Measurements from ENCODE around the gene OSBPL2. TPM values are rescaled to one million over a fixed set of nuclear protein-coding genes. Genes with fewer than 3 reads are reported as not detected.

Gene OSBPL2
- polyA plus RNA-seq, 1 donor (not counting 4 experiments of a cell fraction or from before 2014, with no cell fraction given) = 15.9 TPM

GRCh38 chr20:62266851-62267250 is 28.5 kb downstream of the OSBPL2 start:
- dilution Hi-C loops (cut with MboI; ENCODE audit: extremely low pct_ligation_motif_present, low sequenced_read_pairs) = no loop called here
- no peaks in the 10 kb centered on the region for H3K27me3 ChIP-seq (ENCODE audit: control insufficient read depth, extremely low read depth, insufficient read depth, low read length)
- no peaks in the 10 kb centered on the region for H4K20me1 ChIP-seq (ENCODE audit: control insufficient read depth, extremely low read depth, insufficient read depth, low read length)

GRCh38 chr20:62267543-62267942 is 29.2 kb downstream of the OSBPL2 start:
- Histone ChIP-seq H3K9ac (ENCODE audit: control insufficient read depth, extremely low read depth, insufficient read depth, low read length) (peak overlapping the region; percentile 13), H3K9me1 (ENCODE audit: control insufficient read depth, extremely low read depth, insufficient read depth, low read length) (no peaks in the 10 kb centered on the region), H3K36me3 (ENCODE audit: control insufficient read depth in 2 of 2, extremely low read depth in 1 of 2, insufficient read depth in 2 of 2, low read length in 2 of 2) (peaks cover 18 to 39% of the 10 kb centered on the region in 2 experiments), H3K4me3 (ENCODE audit: control insufficient read depth in 2 of 3, extremely low read depth in 1 of 3, insufficient read depth in 2 of 3, low read depth in 1 of 3, low read length in 3 of 3) (peak overlapping the region in 1 of 3 experiments; percentile 4), H4K20me1 (ENCODE audit: control insufficient read depth, extremely low read depth, insufficient read depth, low read length) (no peaks in the 10 kb centered on the region), H3K4me2 (ENCODE audit: control insufficient read depth, extremely low read depth, insufficient read depth, low read depth, low read length) (peak overlapping the region; percentile 12), H3K79me2 (ENCODE audit: control insufficient read depth, insufficient read depth, low read length) (no peaks in the 10 kb centered on the region), H3K27ac (ENCODE audit: control insufficient read depth, insufficient read depth, low read length) (no peak overlapping the region), H2AFZ (ENCODE audit: control insufficient read depth, low read length) (no peak overlapping the region), H3K4me1 (ENCODE audit: control insufficient read depth, extremely low read depth, insufficient read depth, low read length) (peaks cover 13% of the 10 kb centered on the region), H3K9me3 (ENCODE audit: control insufficient read depth, low read depth, low read length) (peaks cover 3% of the 10 kb centered on the region), H3K27me3 (ENCODE audit: control insufficient read depth, extremely low read depth, insufficient read depth, low read length) (no peaks in the 10 kb centered on the region)
- dilution Hi-C loops (cut with MboI; ENCODE audit: extremely low pct_ligation_motif_present, low sequenced_read_pairs) = no loop called here
- peak; percentile 96 for FAIRE-seq
- no peak for TF ChIP-seq CTCF (optimal IDR thresholded peaks at IDR 0.05 in 1 of 3, IDR thresholded peaks at IDR 0.05 in 1 of 3, conservative IDR thresholded peaks at IDR 0.05 in 1 of 3; ENCODE audit: extremely low read depth in 1 of 3, insufficient read depth in 2 of 3, low read length in 3 of 3)
- peak; percentile 52 for DNase-seq (ENCODE audit: low read depth, low spot score)

More at GRCh38 chr20:62266851-62267250, 28.5 kb downstream of the OSBPL2 start:
- Histone ChIP-seq H3K4me2 (ENCODE audit: control insufficient read depth, extremely low read depth, insufficient read depth, low read depth, low read length) (peak overlapping the region; percentile 3), H3K79me2 (ENCODE audit: control insufficient read depth, insufficient read depth, low read length) (no peaks in the 10 kb centered on the region), H3K4me3 (ENCODE audit: control insufficient read depth in 2 of 3, extremely low read depth in 1 of 3, insufficient read depth in 2 of 3, low read depth in 1 of 3, low read length in 3 of 3) (no peak overlapping the region), H3K27ac (ENCODE audit: control insufficient read depth, insufficient read depth, low read length) (no peak overlapping the region), H3K4me1 (ENCODE audit: control insufficient read depth, extremely low read depth, insufficient read depth, low read length) (peaks cover 13% of the 10 kb centered on the region), H3K9me1 (ENCODE audit: control insufficient read depth, extremely low read depth, insufficient read depth, low read length) (no peaks in the 10 kb centered on the region), H3K36me3 (ENCODE audit: control insufficient read depth in 2 of 2, extremely low read depth in 1 of 2, insufficient read depth in 2 of 2, low read length in 2 of 2) (peaks cover 18 to 38% of the 10 kb centered on the region in 2 experiments), H2AFZ (ENCODE audit: control insufficient read depth, low read length) (no peak overlapping the region), H3K9ac (ENCODE audit: control insufficient read depth, extremely low read depth, insufficient read depth, low read length) (no peak overlapping the region), H3K9me3 (ENCODE audit: control insufficient read depth, low read depth, low read length) (peaks cover 3% of the 10 kb centered on the region)
- FAIRE-seq (peak; percentile 5), DNase-seq (ENCODE audit: low read depth, low spot score) (no peak)
- TF ChIP-seq CTCF (optimal IDR thresholded peaks at IDR 0.05 in 1 of 3, IDR thresholded peaks at IDR 0.05 in 1 of 3, conservative IDR thresholded peaks at IDR 0.05 in 1 of 3; ENCODE audit: extremely low read depth in 1 of 3, insufficient read depth in 2 of 3, low read length in 3 of 3) (no peak), EZH2 (IDR thresholded peaks at IDR 0.05; ENCODE audit: low read length) (no peak)

All from keratinocyte (primary cell).